ENCODE results near the gene CD70. TPM values are rescaled to one million over a fixed set of nuclear protein-coding genes. Genes with fewer than 3 reads are reported as not detected.

CD70 gene
- total RNA-seq, 1 experiment from 2014 or later = 1.2 TPM

- Histone ChIP-seq H2BK120ac (ENCODE audit: low read depth, low read length, poor library complexity, severe bottlenecking) (no peak overlapping the region), H3K4me2 (ENCODE audit: insufficient read depth, insufficient read length, low read length) (no peak overlapping the region), H3K27me3 (ENCODE audit: insufficient read depth, low read length) (no peaks in the 10 kb centered on the region), H3K23me2 (ENCODE audit: insufficient read length, low read depth, low read length, poor library complexity, severe bottlenecking) (no peaks in the 10 kb centered on the region), H3K9ac (ENCODE audit: extremely low read depth, insufficient read length, low read length) (no peak overlapping the region), H2BK5ac (ENCODE audit: insufficient read length, low read length) (no peak overlapping the region), H4K8ac (replicated peaks; ENCODE audit: insufficient read length, low read depth, low read length) (no peak overlapping the region), H3K18ac (ENCODE audit: insufficient read length, low read depth, low read length) (no peak overlapping the region), H2BK12ac (ENCODE audit: insufficient read length, low read depth, low read length) (no peak overlapping the region), H3K4me1 (ENCODE audit: insufficient read depth, low read length) (no peaks in the 10 kb centered on the region; the same call in 1 of the 2 replicates), H4K91ac (ENCODE audit: insufficient read length, low read depth, low read length) (no peak overlapping the region), H2AK5ac (ENCODE audit: insufficient read length, low read length) (no peak overlapping the region), H3K4ac (ENCODE audit: low read depth, low read length) (no peak overlapping the region), H2BK20ac (ENCODE audit: low read depth, low read length, poor library complexity, severe bottlenecking) (no peak overlapping the region), H3K56ac (ENCODE audit: insufficient read length, low read depth, low read length) (no peak overlapping the region), H3T11ph (ENCODE audit: low read length) (no peak overlapping the region), H3K14ac (ENCODE audit: insufficient read depth, low read length) (no peak overlapping the region), H2AFZ (ENCODE audit: low read length) (no peak overlapping the region), H3K9me3 (ENCODE audit: control insufficient read depth, low read depth, low read length) (no peaks in the 10 kb centered on the region), H3K27ac (ENCODE audit: insufficient read length, low read depth, low read length) (no peak overlapping the region), H2BK15ac (ENCODE audit: low read depth, low read length) (no peak overlapping the region), H3K23ac (ENCODE audit: insufficient read length, low read depth, low read length) (no peak overlapping the region), H4K20me1 (ENCODE audit: control insufficient read depth, insufficient read depth, insufficient read length) (no peaks in the 10 kb centered on the region), H3K79me1 (ENCODE audit: insufficient read depth, low read depth, low read length, poor library complexity, severe bottlenecking) (no peaks in the 10 kb centered on the region), H3K79me2 (ENCODE audit: insufficient read depth, low read length) (no peaks in the 10 kb centered on the region), H4K5ac (ENCODE audit: insufficient read length, low read depth, low read length) (no peak overlapping the region)
- H3K4me3 Mint-ChIP-seq = no peak overlapping the region
- peaks cover 6 to 34% of the 10 kb centered on the region in 2 experiments; a peak in 3 of 5 replicates for H3K9me3 Mint-ChIP-seq
- no peak for DNase-seq
- peaks cover 11% of the 10 kb centered on the region for H3K27me3 Mint-ChIP-seq (ENCODE audit: low read depth)
- no peaks in the 10 kb centered on the region for H3K36me3 Mint-ChIP-seq (ENCODE audit: insufficient read depth in 1 of 3, low read depth in 3 of 3)
- TF ChIP-seq, protein P1, sequence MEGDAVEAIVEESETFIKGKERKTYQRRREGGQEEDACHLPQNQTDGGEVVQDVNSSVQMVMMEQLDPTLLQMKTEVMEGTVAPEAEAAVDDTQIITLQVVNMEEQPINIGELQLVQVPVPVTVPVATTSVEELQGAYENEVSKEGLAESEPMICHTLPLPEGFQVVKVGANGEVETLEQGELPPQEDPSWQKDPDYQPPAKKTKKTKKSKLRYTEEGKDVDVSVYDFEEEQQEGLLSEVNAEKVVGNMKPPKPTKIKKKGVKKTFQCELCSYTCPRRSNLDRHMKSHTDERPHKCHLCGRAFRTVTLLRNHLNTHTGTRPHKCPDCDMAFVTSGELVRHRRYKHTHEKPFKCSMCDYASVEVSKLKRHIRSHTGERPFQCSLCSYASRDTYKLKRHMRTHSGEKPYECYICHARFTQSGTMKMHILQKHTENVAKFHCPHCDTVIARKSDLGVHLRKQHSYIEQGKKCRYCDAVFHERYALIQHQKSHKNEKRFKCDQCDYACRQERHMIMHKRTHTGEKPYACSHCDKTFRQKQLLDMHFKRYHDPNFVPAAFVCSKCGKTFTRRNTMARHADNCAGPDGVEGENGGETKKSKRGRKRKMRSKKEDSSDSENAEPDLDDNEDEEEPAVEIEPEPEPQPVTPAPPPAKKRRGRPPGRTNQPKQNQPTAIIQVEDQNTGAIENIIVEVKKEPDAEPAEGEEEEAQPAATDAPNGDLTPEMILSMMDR (conservative IDR thresholded peaks at IDR 0.05) = no peak
- H3K27ac Mint-ChIP-seq = no peak overlapping the region
- peaks cover 0 to 8% of the 10 kb centered on the region in 2 experiments; a peak in 2 of 4 replicates for H3K4me1 Mint-ChIP-seq
- no CpG with 5 or more reads among the region's 4 CpGs for WGBS (ENCODE audit: extremely low coverage, insufficient read length, low lambda C conversion rate)
Observed at GRCh38 chr19:6572217-6572616, 18.7 kb downstream of the CD70 start.
